HCT116 (cell line): ENCODE data around the gene MBP. TPM values are rescaled to one million over a fixed set of nuclear protein-coding genes. Genes with fewer than 3 reads are reported as not detected.

Source experiments
- ATAC-seq: fragments of 200-7000 bp; cut with Tn5 transposase; 2 replicates; pipeline ENCODE4 v1.9.1; 2020; ENCODE audit warnings: mild to moderate bottlenecking, moderate library complexity
- BruUV-seq: library from RNA; stranded (reverse); fragments of 400-500 nt; replicated peaks from 2 replicates; lab custom pipeline; 2021; lab: Mats Ljungman, UMichigan
- CTCF ChIA-PET: fragments of 300-600 bp; sonication (Branson Sonifier 250); formaldehyde crosslinking; loops from one replicate; lab custom pipeline; 2021; ENCODE audit warnings: antibody characterized with exemption; lab: Charles Lee
- POLR2A ChIA-PET: fragments of 300-600, 350-600 bp; sonication (Branson Sonifier 250); formaldehyde crosslinking; loops from one replicate; lab custom pipeline; 2021; ENCODE audit warnings: antibody characterized with exemption; lab: Charles Lee
- RAD21 ChIA-PET, 2 experiments: fragments of 300-600 bp; sonication (Branson Sonifier 250); formaldehyde crosslinking; loops; one replicate each; lab custom pipeline; 2023; ENCODE audit warnings: low total read pairs in 2 of 2; ENCODE audit not compliant: uncharacterized antibody in 2 of 2, unreplicated experiment in 2 of 2, low non-redundant PET in 1 of 2; lab: Charles Lee
- DNase-seq: peaks from one replicate; pipeline ENCODE4 v3.0.0-alpha.2; 2010; ENCODE audit warnings: low read depth, low spot score
- H2AFZ ChIP-seq: fragments of 200-600 bp; shearing (Covaris generic), sonication (generic); 2 replicates; pipeline ENCODE4 v1.6.1; 2017; ENCODE audit warnings: low read depth, mixed run types, mixed read lengths, antibody characterized with exemption, low read length; ENCODE audit not compliant: poor library complexity, severe bottlenecking
- H3K27ac ChIP-seq: 2 replicates; pipeline ENCODE4 v1.5.1; 2012; ENCODE audit warnings: low read depth, low read length
- H3K27me3 ChIP-seq: fragments of 200-600 bp; sonication (generic); 2 replicates; pipeline ENCODE4 v1.6.1; 2016; ENCODE audit warnings: mixed run types, low read length, mixed read lengths; ENCODE audit not compliant: insufficient read depth
- H3K36me3 ChIP-seq, 2 experiments: fragments of 200-500 bp in 1 of 2; fragments of 200-600 bp in 1 of 2; sonication (Bioruptor generic) in 1 of 2; sonication (generic) in 1 of 2; 2 replicates each; pipeline versions ENCODE4 v1.5.1 to v1.6.1; 2014 to 2016; ENCODE audit warnings: low read length in 2 of 2, inconsistent platforms in 1 of 2, mixed read lengths in 1 of 2, mixed run types in 1 of 2; ENCODE audit not compliant: insufficient read depth in 2 of 2, control insufficient read depth in 1 of 2
- H3K4me1 ChIP-seq, 2 experiments: fragments of 200-600 bp in 1 of 2; sonication (generic) in 1 of 2; 2 replicates each; pipeline versions ENCODE4 v1.5.1 to v1.6.1; 2012 to 2017; ENCODE audit warnings: low read length in 2 of 2, inconsistent platforms in 1 of 2, mild to moderate bottlenecking in 1 of 2, mixed read lengths in 1 of 2, mixed run types in 1 of 2, moderate library complexity in 1 of 2; ENCODE audit not compliant: insufficient read depth in 2 of 2, control insufficient read depth in 1 of 2
- H3K4me2 ChIP-seq: fragments of 200-600 bp; sonication (generic); 2 replicates; pipeline ENCODE4 v1.6.1; 2017; ENCODE audit warnings: mixed run types, low read length, mixed read lengths
- H3K4me3 ChIP-seq, 2 experiments: fragments of 200-600 bp in 1 of 2; sonication (generic) in 1 of 2; replicated peaks in 1 of 2; 2 replicates each; pipeline ENCODE4 v1.5.1; 2011 to 2016; ENCODE audit warnings: low read length in 2 of 2, control low read depth in 1 of 2, low read depth in 1 of 2, mild to moderate bottlenecking in 1 of 2, mixed read lengths in 1 of 2, mixed run types in 1 of 2
- H3K79me2 ChIP-seq: fragments of 200-600 bp; sonication (generic); 2 replicates; pipeline ENCODE4 v1.6.1; 2017; ENCODE audit warnings: mild to moderate bottlenecking, mixed run types, low read length, moderate library complexity, mixed read lengths; ENCODE audit not compliant: insufficient read depth
- H3K9ac ChIP-seq: fragments of 200-600 bp; sonication (generic); 2 replicates; pipeline ENCODE4 v1.6.1; 2016; ENCODE audit warnings: low read length, mixed read lengths
- H3K9me2 ChIP-seq: fragments of 200-600 bp; sonication (generic), shearing (Covaris generic); 2 replicates; pipeline ENCODE4 v1.6.1; 2017; ENCODE audit warnings: mixed run types, mild to moderate bottlenecking, moderate library complexity; ENCODE audit not compliant: insufficient read depth
- H3K9me3 ChIP-seq, 2 experiments: fragments of 200-500 bp in 1 of 2; fragments of 200-600 bp in 1 of 2; sonication (Bioruptor generic) in 1 of 2; sonication (generic) in 1 of 2; 2 replicates each; pipeline ENCODE4 v1.6.1; 2014 to 2017; ENCODE audit warnings: low read length in 2 of 2, mixed read lengths in 2 of 2, inconsistent platforms in 1 of 2, low read depth in 1 of 2, mild to moderate bottlenecking in 1 of 2, mixed run types in 1 of 2, moderate library complexity in 1 of 2; ENCODE audit not compliant: control insufficient read depth in 1 of 2, insufficient read depth in 1 of 2
- H4K20me1 ChIP-seq: fragments of 200-600 bp; sonication (generic), shearing (Covaris generic); 2 replicates; pipeline ENCODE4 v1.6.1; 2017; ENCODE audit warnings: mixed run types, mild to moderate bottlenecking, moderate library complexity; ENCODE audit not compliant: insufficient read depth
- ATF3 ChIP-seq: IDR thresholded peaks from 2 replicates; pipeline ENCODE4 v1.6.1; 2012
- CEBPB ChIP-seq: IDR thresholded peaks from 2 replicates; pipeline ENCODE4 v1.6.1; 2012; ENCODE audit warnings: low read depth
- CTCF ChIP-seq, 3 experiments: fragments of 200-600 bp in 1 of 3; sonication (generic) in 1 of 3; IDR thresholded peaks in 2 of 3; conservative IDR thresholded peaks in 1 of 3; 2 replicates each; pipeline ENCODE4 v1.5.1; 2012 to 2017; ENCODE audit warnings: low read depth in 2 of 3, low read length in 2 of 3, antibody characterized with exemption in 1 of 3, borderline replicate concordance in 1 of 3, control low read depth in 1 of 3, mild to moderate bottlenecking in 1 of 3, mixed read lengths in 1 of 3, mixed run types in 1 of 3, moderate library complexity in 1 of 3; ENCODE audit not compliant: insufficient read depth in 1 of 3
- ELF1 ChIP-seq: IDR thresholded peaks from 2 replicates; pipeline ENCODE4 v1.6.1; 2012; ENCODE audit warnings: low read depth, borderline replicate concordance
- EZH2phosphoT487 ChIP-seq: fragments of 200-600 bp; IDR thresholded peaks from 2 replicates; pipeline ENCODE4 v1.6.1; 2018; ENCODE audit warnings: antibody characterized with exemption, borderline replicate concordance
- FOSL1 ChIP-seq: IDR thresholded peaks from 2 replicates; pipeline ENCODE4 v1.6.1; 2012; ENCODE audit warnings: low read depth
- MAX ChIP-seq: IDR thresholded peaks from 2 replicates; pipeline ENCODE4 v1.6.1; 2012
- POLR2A ChIP-seq: IDR thresholded peaks from 2 replicates; pipeline ENCODE4 v1.7.0; 2011; ENCODE audit warnings: borderline replicate concordance; ENCODE audit not compliant: insufficient read depth, insufficient read length; ENCODE audit errors: extremely low read depth
- RAD21 ChIP-seq: IDR thresholded peaks from 2 replicates; pipeline ENCODE4 v1.6.1; 2012; ENCODE audit warnings: low read depth, mild to moderate bottlenecking
- REST ChIP-seq: IDR thresholded peaks from 2 replicates; pipeline ENCODE4 v1.6.1; 2012; ENCODE audit warnings: low read depth
- SRF ChIP-seq: IDR thresholded peaks from 2 replicates; pipeline ENCODE4 v1.6.1; 2012; ENCODE audit warnings: low read depth
- TCF7L2 ChIP-seq: IDR thresholded peaks from 2 replicates; pipeline ENCODE4 v1.7.0; 2011; ENCODE audit warnings: borderline replicate concordance, inconsistent platforms; ENCODE audit not compliant: insufficient read depth, insufficient read length; ENCODE audit errors: extremely low read depth
- ZFX ChIP-seq: fragments of 450-650 bp; IDR thresholded peaks from 2 replicates; pipeline ENCODE4 v1.6.1; 2017
- ZNF274 ChIP-seq: fragments of 200-500 bp; sonication (Bioruptor generic); IDR thresholded peaks from 2 replicates; pipeline ENCODE4 v1.6.1; 2014; ENCODE audit warnings: mild to moderate bottlenecking, low read depth, low read length, inconsistent platforms
- intact Hi-C: fragments of 100-400 bp; cut with micrococcal nuclease; formaldehyde crosslinking; loops from 2 replicates; pipeline ENCODE4 v1.10.0; 2022
- total RNA-seq: library from RNA; stranded (reverse); gene quantifications from one replicate; pipeline ENCODE4 v1.2.1, GENCODE V29; 2021; ENCODE audit not compliant: unreplicated experiment

Gene MBP
- total RNA-seq, 1 experiment from 2014 or later, result 34.9 TPM

- TF ChIP-seq REST (no peak), RAD21 (no peak), FOSL1 (no peak), SRF (no peak), ZFX (no peak), EZH2phosphoT487 (no peak)
Observed at GRCh38 chr18:77077401-77077800, 55.2 kb downstream of the MBP start (continued).

- H3K9me3 ChIP-seq, result no peaks in the 10 kb centered on the region
- H3K4me3 ChIP-seq, result no peak overlapping the region
- peaks cover 44% of the 10 kb centered on the region for H3K79me2 ChIP-seq
- H2AFZ ChIP-seq, result no peak overlapping the region
- no peaks in the 10 kb centered on the region for H4K20me1 ChIP-seq
- POLR2A ChIA-PET, result no interaction called here
- no peaks in the 10 kb centered on the region for H3K27me3 ChIP-seq
- no peak overlapping the region for H3K4me2 ChIP-seq
- H3K36me3 ChIP-seq, result no peaks in the 10 kb centered on the region
- no peak overlapping the region for H3K9ac ChIP-seq
- intact Hi-C loops, result no loop called here
- H3K27ac ChIP-seq, result no peak overlapping the region
- no peaks in the 10 kb centered on the region for H3K9me2 ChIP-seq
- no peak for DNase-seq
- ATAC-seq, result no peak
- RAD21 ChIA-PET, result no interaction called here
- H3K4me1 ChIP-seq, result peaks cover 32 to 49% of the 10 kb centered on the region in 2 experiments
- CTCF ChIA-PET, result no interaction called here
- no TSS peak for BruUV-seq
- TF ChIP-seq CTCF (IDR thresholded peaks at IDR 0.05 in 2 of 3, conservative IDR thresholded peaks at IDR 0.05 in 1 of 3; ENCODE audit: borderline replicate concordance in 1 of 3, insufficient read depth in 1 of 3, low read depth in 2 of 3, low read length in 2 of 3) (no peak), MAX (no peak), REST (no peak), CEBPB (no peak), POLR2A (no peak), TCF7L2 (no peak), ATF3 (no peak), ELF1 (no peak), ZNF274 (no peak)
Observed at GRCh38 chr18:77076111-77076510, 56.5 kb downstream of the MBP start.
